PC-3 (cell line): ENCODE data around the gene PGS1. TPM values are rescaled to one million over a fixed set of nuclear protein-coding genes. Genes with fewer than 3 reads are reported as not detected.
A peak's percentile ranks its signal among the peaks of the same experiment; 100 is the strongest.

Source experiments
- ATAC-seq: fragments of 200-7000 bp; cut with Tn5 transposase; 2 replicates; pipeline ENCODE4 v1.9.1; 2020; ENCODE audit warnings: mild to moderate bottlenecking, moderate library complexity
- BruUV-seq: library from RNA; stranded (reverse); fragments of 400-500 nt; replicated peaks from 2 replicates; lab custom pipeline; 2021; lab: Mats Ljungman, UMichigan
- CTCF ChIA-PET: fragments of 300-600 bp; sonication (Branson Sonifier 250); formaldehyde crosslinking; loops from one replicate; lab custom pipeline; 2022; ENCODE audit warnings: antibody characterized with exemption; lab: Charles Lee
- POLR2A ChIA-PET: fragments of 300-600 bp; sonication (Branson Sonifier 250); formaldehyde crosslinking; loops from one replicate; lab custom pipeline; 2022; ENCODE audit warnings: antibody characterized with exemption; ENCODE audit not compliant: unreplicated experiment; lab: Charles Lee
- DNase-seq: peaks from one replicate; pipeline ENCODE4 v3.0.0-alpha.2; 2015
- H2AFZ ChIP-seq: fragments of 300-600 bp; sonication (generic); 2 replicates; pipeline ENCODE4 v1.6.0; 2016; ENCODE audit warnings: antibody characterized with exemption, low read length
- H3F3A ChIP-seq: fragments of 300-600 bp; sonication (generic); one replicate; pipeline ENCODE4 v1.6.0; 2017; ENCODE audit warnings: antibody characterized with exemption, low read length, control low read depth, mild to moderate bottlenecking; ENCODE audit not compliant: unreplicated experiment
- H3K27ac ChIP-seq: fragments of 300-600 bp; sonication (generic); 2 replicates; pipeline ENCODE4 v1.5.1; 2016; ENCODE audit warnings: mild to moderate bottlenecking, low read length
- H3K27me3 ChIP-seq: fragments of 300-600 bp; sonication (generic); 2 replicates; pipeline ENCODE4 v1.6.1; 2016; ENCODE audit warnings: low read length, mixed read lengths
- H3K36me3 ChIP-seq: fragments of 300-600 bp; sonication (generic); 2 replicates; pipeline ENCODE4 v1.6.1; 2016; ENCODE audit warnings: low read depth, mixed run types, low read length, mixed read lengths
- H3K4me1 ChIP-seq: fragments of 300-600 bp; sonication (generic); 2 replicates; pipeline ENCODE4 v1.5.1; 2016; ENCODE audit warnings: low read length; ENCODE audit not compliant: insufficient read depth
- H3K4me2 ChIP-seq: fragments of 300-600 bp; sonication (generic); 2 replicates; pipeline ENCODE4 v1.6.0; 2016; ENCODE audit warnings: low read length
- H3K4me3 ChIP-seq: fragments of 300-600 bp; sonication (generic); 2 replicates; pipeline ENCODE4 v1.5.1; 2016; ENCODE audit warnings: mild to moderate bottlenecking, low read length, mixed read lengths
- H3K79me2 ChIP-seq: fragments of 300-600 bp; sonication (generic); 2 replicates; pipeline ENCODE4 v1.6.1; 2017; ENCODE audit warnings: low read length, mixed read lengths
- H3K9ac ChIP-seq: fragments of 300-600 bp; sonication (generic); 2 replicates; pipeline ENCODE4 v1.6.0; 2016; ENCODE audit warnings: mild to moderate bottlenecking, low read length
- H3K9me2 ChIP-seq: fragments of 300-600 bp; sonication (generic); replicated peaks from 2 replicates; pipeline ENCODE4 v1.6.1; 2016; ENCODE audit warnings: mixed run types, low read length, mixed read lengths
- H3K9me3 ChIP-seq: fragments of 300-600 bp; sonication (generic); 2 replicates; pipeline ENCODE4 v1.6.1; 2016; ENCODE audit warnings: low read length, mixed read lengths
- H4K20me1 ChIP-seq: fragments of 300-600 bp; sonication (generic); 2 replicates; pipeline ENCODE4 v1.6.1; 2016; ENCODE audit warnings: low read length, mixed read lengths
- CTCF ChIP-seq: fragments of 300-600 bp; sonication (generic); conservative IDR thresholded peaks from 2 replicates; pipeline ENCODE4 v1.5.1; 2017; ENCODE audit warnings: antibody characterized with exemption, low read depth, mild to moderate bottlenecking, low read length
- EZH2 ChIP-seq: fragments of 300-600 bp; sonication (generic); IDR thresholded peaks from one replicate; pipeline ENCODE4 v1.6.1; 2017; ENCODE audit warnings: antibody characterized with exemption, mild to moderate bottlenecking, low read length; ENCODE audit not compliant: unreplicated experiment
- EZH2phosphoT487 ChIP-seq: fragments of 300-600 bp; sonication (generic); IDR thresholded peaks from 2 replicates; pipeline ENCODE4 v1.6.1; 2018; ENCODE audit warnings: mild to moderate bottlenecking, antibody characterized with exemption, low read length, borderline replicate concordance
- intact Hi-C: fragments of 100-400 bp; cut with micrococcal nuclease; formaldehyde crosslinking; loops from 2 replicates; pipeline ENCODE4 v1.9.0; 2023
- total RNA-seq: library from RNA; depleted of rRNA; stranded (reverse); fragments of >200 nt; gene quantifications from 2 replicates; pipeline ENCODE4 v1.2.3, GENCODE V29; 2014

PGS1 gene
- total RNA-seq, 1 experiment from 2014 or later = 47.0 TPM

DNA sequence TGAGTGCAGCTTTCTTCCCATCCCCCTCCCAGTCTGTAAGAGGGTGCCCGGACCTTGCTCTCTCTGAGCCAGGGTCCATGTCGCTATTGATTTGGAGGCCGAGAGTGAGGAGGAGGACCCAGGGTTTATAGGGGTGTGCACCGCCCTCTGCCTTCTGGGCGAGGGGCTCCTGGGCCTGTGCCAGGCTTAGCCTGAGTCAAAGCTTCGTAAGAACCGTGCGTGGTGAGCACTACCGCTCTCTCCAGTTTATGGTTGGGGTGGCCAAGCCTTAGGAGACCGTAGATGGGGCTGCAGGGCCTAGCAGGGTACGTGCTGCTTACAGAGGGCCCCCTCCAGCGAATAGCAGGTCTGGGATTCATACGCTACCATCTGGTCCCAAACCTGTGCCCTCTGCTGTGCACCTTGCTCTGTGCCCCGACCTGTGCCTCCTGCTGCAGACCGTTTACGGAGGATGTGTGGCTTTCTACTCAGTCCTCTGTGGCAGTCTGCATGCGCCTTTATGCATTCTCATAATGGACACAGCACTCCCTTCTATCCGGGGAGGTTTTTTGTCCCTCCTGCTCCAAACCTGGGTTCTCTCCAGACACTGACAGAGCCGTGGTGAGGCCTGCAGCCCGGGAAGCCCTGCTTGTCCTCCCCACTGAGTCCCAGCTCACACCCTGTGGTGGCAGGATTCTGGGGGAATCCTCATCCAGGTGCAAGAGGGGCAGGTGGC, 54.7 kb downstream of the PGS1 start:
- no peak overlapping the region for H3K27ac ChIP-seq
- H4K20me1 ChIP-seq = no peaks in the 10 kb centered on the region
- H3K4me3 ChIP-seq = no peak overlapping the region
- no peaks in the 10 kb centered on the region for H3K79me2 ChIP-seq
- H3K9ac ChIP-seq = no peak overlapping the region
- DNase-seq = no peak
- ChIA-PET CTCF (no interaction called here), POLR2A (no interaction called here)
- H3K27me3 ChIP-seq = no peaks in the 10 kb centered on the region
- peaks cover 4% of the 10 kb centered on the region; the same call in 1 of the 2 replicates for H3K36me3 ChIP-seq
- intact Hi-C loops = no loop called here
- peak; percentile 16; the same call in 1 of the 2 replicates for ATAC-seq
- H3K4me1 ChIP-seq = no peaks in the 10 kb centered on the region
- no peaks in the 10 kb centered on the region for H3K9me2 ChIP-seq
- H3K9me3 ChIP-seq = no peaks in the 10 kb centered on the region
- no peak for TF ChIP-seq EZH2
- no peak for TF ChIP-seq CTCF
- TF ChIP-seq EZH2phosphoT487 = no peak
- no TSS peak for BruUV-seq
- H2AFZ ChIP-seq = no peak overlapping the region
- H3K4me2 ChIP-seq = no peak overlapping the region
- no peaks in the 10 kb centered on the region for H3F3A ChIP-seq

DNA sequence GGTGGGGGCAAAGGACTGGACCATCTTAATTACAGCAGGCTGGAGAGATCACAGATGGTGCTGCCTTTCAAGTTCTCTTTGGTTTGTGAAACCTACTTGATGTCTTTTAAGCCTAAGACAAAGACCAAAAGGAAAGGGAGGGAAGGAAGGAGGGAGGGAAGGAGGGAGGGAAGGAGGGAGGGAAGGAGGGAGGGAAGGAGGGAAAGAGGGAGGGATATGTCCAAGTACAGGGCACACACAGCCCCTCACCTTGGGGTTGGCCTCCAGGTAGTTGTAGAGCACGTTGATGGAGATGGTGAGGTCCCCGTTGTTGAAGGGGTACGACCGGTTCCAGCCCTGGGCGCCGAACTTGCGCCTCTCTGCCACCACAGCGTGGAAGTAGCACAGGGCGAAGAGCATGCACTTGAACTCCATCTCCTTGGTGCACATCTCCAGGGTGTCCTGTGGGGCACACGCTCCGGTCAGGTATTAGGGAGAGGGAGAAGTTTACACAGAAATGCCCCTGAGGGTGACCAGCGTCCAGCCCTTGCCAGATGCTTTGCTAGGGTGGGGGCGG, 55.4 kb downstream of the PGS1 start:
- ATAC-seq = no peak
- no TSS peak for BruUV-seq

More for the DNA sequence above, 55.4 kb downstream of the PGS1 start:
- H3K27ac ChIP-seq = no peak overlapping the region
- H3K36me3 ChIP-seq = peaks cover 3% of the 10 kb centered on the region; the same call in 1 of the 2 replicates
- CTCF ChIA-PET = no interaction called here
- H3F3A ChIP-seq = no peaks in the 10 kb centered on the region
- no peak overlapping the region for H3K4me3 ChIP-seq
- TF ChIP-seq EZH2phosphoT487 = no peak
- no peak for TF ChIP-seq CTCF
- no peak for TF ChIP-seq EZH2
- no peak for DNase-seq
- POLR2A ChIA-PET = no interaction called here
- no peaks in the 10 kb centered on the region for H3K9me2 ChIP-seq
- no peaks in the 10 kb centered on the region for H3K4me1 ChIP-seq
- intact Hi-C loops = no loop called here
- H3K9me3 ChIP-seq = no peaks in the 10 kb centered on the region
- no peak overlapping the region for H2AFZ ChIP-seq
- no peaks in the 10 kb centered on the region for H4K20me1 ChIP-seq
- no peak overlapping the region for H3K9ac ChIP-seq
- no peak overlapping the region for H3K4me2 ChIP-seq
- H3K79me2 ChIP-seq = no peaks in the 10 kb centered on the region
- H3K27me3 ChIP-seq = no peaks in the 10 kb centered on the region
